ENCODE results near the gene PHF20.

Gene PHF20

GRCh38 chr20:35884541-35884865 lies 112.7 kb downstream of the PHF20 start:
- no peak for FAIRE-seq

GRCh38 chr20:35885212-35885611 lies 113.4 kb downstream of the PHF20 start:
- no peak for TF ChIP-seq CTCF (IDR thresholded peaks at IDR 0.05; ENCODE audit: insufficient read depth, missing control alignments)
- FAIRE-seq (no peak), DNase-seq (ENCODE audit: insufficient read length, low spot score) (no peak)

More at GRCh38 chr20:35884541-35884865, 112.7 kb downstream of the PHF20 start:
- DNase-seq (ENCODE audit: insufficient read length, low spot score): no peak
- no peak for TF ChIP-seq CTCF (IDR thresholded peaks at IDR 0.05; ENCODE audit: insufficient read depth, missing control alignments)

- FAIRE-seq: no peak
- DNase-seq (ENCODE audit: insufficient read length, low spot score): no peak
- no peak for TF ChIP-seq CTCF (IDR thresholded peaks at IDR 0.05; ENCODE audit: insufficient read depth, missing control alignments)
Observed at GRCh38 chr20:35886537-35886936, 114.7 kb downstream of the PHF20 start.

- DNase-seq (ENCODE audit: insufficient read length, low spot score) (no peak), FAIRE-seq (no peak)
- no peak for TF ChIP-seq CTCF (IDR thresholded peaks at IDR 0.05; ENCODE audit: insufficient read depth, missing control alignments)
Observed at GRCh38 chr20:35887393-35888064, 115.7 kb downstream of the PHF20 start.

GRCh38 chr20:35888657-35889056 lies 116.8 kb downstream of the PHF20 start:
- no peak for TF ChIP-seq CTCF (IDR thresholded peaks at IDR 0.05; ENCODE audit: insufficient read depth, missing control alignments)
- no peak for FAIRE-seq
- DNase-seq (ENCODE audit: insufficient read length, low spot score): no peak

GRCh38 chr20:35891375-35891774 lies 119.6 kb downstream of the PHF20 start:
- TF ChIP-seq CTCF (IDR thresholded peaks at IDR 0.05; ENCODE audit: insufficient read depth, missing control alignments): no peak
- DNase-seq (ENCODE audit: insufficient read length, low spot score): no peak
- no peak for FAIRE-seq

GRCh38 chr20:35892871-35893270 lies 121.1 kb downstream of the PHF20 start:
- TF ChIP-seq CTCF (IDR thresholded peaks at IDR 0.05; ENCODE audit: insufficient read depth, missing control alignments): no peak
- no peak for FAIRE-seq
- no peak for DNase-seq (ENCODE audit: insufficient read length, low spot score)
